Tibial artery (tissue), 4 donors: ENCODE data around the gene CES3.
"Not testable (repeated sequence)": the region's sequence is repeated elsewhere in the genome, so short reads cannot be mapped to it uniquely, and the experiment has no call there.

Source experiments
- DNase-seq, 2 donors: peaks; one replicate each; pipeline ENCODE4 v3.0.0-alpha.2; 2019
- H3K27ac ChIP-seq, 2 donors: fragments of 200-600 bp; sonication (generic) in 1 of 2; 1 replicate in 1 of 2; 2 replicates in 1 of 2; pipeline ENCODE4 v1.5.1; 2018 to 2019; ENCODE audit warnings: mild to moderate bottlenecking in 1 of 2
- H3K27me3 ChIP-seq, 2 donors: fragments of 200-600 bp; sonication (generic) in 1 of 2; one replicate each; pipeline versions ENCODE4 v1.5.1 to v1.6.0; 2016 to 2019
- H3K36me3 ChIP-seq, 3 donors: fragments of 200-600 bp; sonication (generic) in 2 of 3; one replicate each; pipeline ENCODE4 v1.5.1; 2016 to 2019; ENCODE audit warnings: mild to moderate bottlenecking in 2 of 3
- H3K4me1 ChIP-seq, 4 donors: fragments of 200-600 bp; sonication (generic) in 2 of 4; 1 replicate in 3 of 4; 2 replicates in 1 of 4; pipeline ENCODE4 v1.5.1; 2016 to 2019
- H3K4me3 ChIP-seq, 2 donors: fragments of 200-600 bp; sonication (generic) in 1 of 2; 1 replicate in 1 of 2; 2 replicates in 1 of 2; pipeline ENCODE4 v1.5.1; 2018 to 2019; ENCODE audit warnings: mild to moderate bottlenecking in 2 of 2
- H3K9me3 ChIP-seq, 3 donors: fragments of 200-600 bp; sonication (generic) in 1 of 3; one replicate each; pipeline ENCODE4 v1.5.1; 2016 to 2019
- intact Hi-C: fragments of 100-400 bp; cut with DNase I; formaldehyde crosslinking; loops from one replicate; pipeline ENCODE4 v1.15.0; 2023; ENCODE audit warnings: low total_unique reads
- TF ChIP-seq, protein P1 (sequence below), 2 experiments: fragments of 200-600 bp in 1 of 2; fragments of 450-650 bp in 1 of 2; IDR thresholded peaks; one replicate each; pipeline ENCODE4 v1.5.1; 2017 to 2019; ENCODE audit warnings: antibody characterized with exemption in 2 of 2, mild to moderate bottlenecking in 1 of 2, moderate library complexity in 1 of 2

CES3 gene

DNA sequence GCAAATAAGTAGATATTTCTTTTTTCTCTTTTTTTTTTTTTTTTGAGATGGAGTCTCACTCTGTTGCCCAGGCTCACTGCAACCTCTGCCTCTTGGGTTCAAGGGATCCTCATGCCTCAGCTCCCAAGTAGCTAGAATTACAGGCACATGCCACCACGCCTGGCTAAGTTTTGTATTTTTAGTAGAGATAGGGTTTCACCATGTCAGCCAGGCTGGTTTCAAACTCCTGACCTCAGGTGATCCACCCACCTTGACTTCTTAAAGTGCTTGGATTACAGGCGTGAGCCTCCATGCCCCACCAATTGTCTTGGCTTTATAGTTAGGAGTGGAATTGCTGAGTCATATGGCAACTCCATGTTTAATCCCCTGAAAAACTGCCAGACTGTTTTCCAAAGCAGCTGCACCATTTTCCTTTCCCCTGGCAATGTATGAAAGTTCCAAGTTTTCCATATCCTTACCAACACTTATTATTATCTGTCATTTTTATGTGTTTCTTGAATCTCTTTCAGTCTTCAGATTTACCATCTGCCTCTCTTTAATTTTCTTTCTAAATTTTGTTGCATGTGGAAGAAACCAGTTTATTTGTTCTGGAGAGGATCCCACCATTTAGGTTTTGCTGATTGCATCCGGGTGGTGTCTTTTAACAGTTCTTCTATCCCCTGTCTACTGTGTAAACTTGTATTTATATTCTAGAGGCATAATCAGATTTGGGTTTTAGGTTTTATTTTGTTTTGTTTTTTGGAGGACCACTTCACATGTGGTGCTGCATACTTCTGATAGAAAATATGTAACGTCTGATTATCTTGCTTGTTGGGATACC is 9.9 kb upstream of the CES3 start:
- TF ChIP-seq, protein P1, sequence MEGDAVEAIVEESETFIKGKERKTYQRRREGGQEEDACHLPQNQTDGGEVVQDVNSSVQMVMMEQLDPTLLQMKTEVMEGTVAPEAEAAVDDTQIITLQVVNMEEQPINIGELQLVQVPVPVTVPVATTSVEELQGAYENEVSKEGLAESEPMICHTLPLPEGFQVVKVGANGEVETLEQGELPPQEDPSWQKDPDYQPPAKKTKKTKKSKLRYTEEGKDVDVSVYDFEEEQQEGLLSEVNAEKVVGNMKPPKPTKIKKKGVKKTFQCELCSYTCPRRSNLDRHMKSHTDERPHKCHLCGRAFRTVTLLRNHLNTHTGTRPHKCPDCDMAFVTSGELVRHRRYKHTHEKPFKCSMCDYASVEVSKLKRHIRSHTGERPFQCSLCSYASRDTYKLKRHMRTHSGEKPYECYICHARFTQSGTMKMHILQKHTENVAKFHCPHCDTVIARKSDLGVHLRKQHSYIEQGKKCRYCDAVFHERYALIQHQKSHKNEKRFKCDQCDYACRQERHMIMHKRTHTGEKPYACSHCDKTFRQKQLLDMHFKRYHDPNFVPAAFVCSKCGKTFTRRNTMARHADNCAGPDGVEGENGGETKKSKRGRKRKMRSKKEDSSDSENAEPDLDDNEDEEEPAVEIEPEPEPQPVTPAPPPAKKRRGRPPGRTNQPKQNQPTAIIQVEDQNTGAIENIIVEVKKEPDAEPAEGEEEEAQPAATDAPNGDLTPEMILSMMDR (IDR thresholded peaks at IDR 0.05), result no peak
- no peaks in the 10 kb centered on the region for H3K27me3 ChIP-seq
- peaks cover 0 to 17% (median 13%) of the 10 kb centered on the region in 4 donors for H3K4me1 ChIP-seq
- intact Hi-C loops, result no loop called here
- H3K36me3 ChIP-seq, result no peaks in the 10 kb centered on the region
- no peak for DNase-seq
- H3K27ac ChIP-seq, result no peak overlapping the region
- H3K9me3 ChIP-seq, result no peaks in the 10 kb centered on the region
- no peak overlapping the region for H3K4me3 ChIP-seq

DNA sequence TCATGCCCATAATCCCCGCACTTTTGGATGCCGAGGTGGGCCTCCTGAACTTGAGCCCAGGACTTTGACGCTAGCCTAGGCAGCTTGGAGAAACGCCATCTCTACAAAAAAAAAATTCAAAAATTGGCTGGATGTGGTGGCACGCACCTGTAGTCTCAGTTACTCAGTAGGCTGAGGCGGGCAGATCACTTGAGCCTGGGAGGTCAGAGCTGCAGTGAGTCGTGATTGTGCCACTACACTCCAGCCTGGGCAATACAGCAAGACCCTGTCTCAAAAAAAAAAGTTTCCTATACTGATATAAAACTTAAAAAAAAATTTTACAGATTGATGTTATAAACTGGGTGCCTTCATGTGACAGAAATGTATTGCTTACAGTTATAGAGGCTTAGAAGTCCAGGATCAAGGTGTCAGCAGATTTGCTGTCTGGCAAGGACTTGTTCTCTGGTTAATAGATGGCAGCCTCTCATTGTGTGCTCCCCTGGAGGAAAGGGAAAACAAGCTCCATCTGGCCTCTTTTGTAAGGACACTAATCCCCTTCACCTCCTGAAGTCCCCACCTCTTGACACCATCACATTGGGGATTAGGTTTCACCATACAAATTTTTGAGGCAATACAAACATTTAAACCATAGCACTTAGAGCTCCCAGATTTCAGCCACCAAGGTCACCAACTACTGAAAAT is 8.5 kb upstream of the CES3 start:
- H3K27me3 ChIP-seq, result peaks cover 0 to 5% of the 10 kb centered on the region in 2 donors
- H3K36me3 ChIP-seq, result no peaks in the 10 kb centered on the region
- H3K9me3 ChIP-seq, result no peaks in the 10 kb centered on the region
- peaks cover 0 to 15% (median 11%) of the 10 kb centered on the region in 4 donors for H3K4me1 ChIP-seq
- TF ChIP-seq, protein P1 (IDR thresholded peaks at IDR 0.05), result no peak
- intact Hi-C loops, result no loop called here
- H3K4me3 ChIP-seq, result no peak overlapping the region
- DNase-seq, result no peak
- no peak overlapping the region for H3K27ac ChIP-seq

DNA sequence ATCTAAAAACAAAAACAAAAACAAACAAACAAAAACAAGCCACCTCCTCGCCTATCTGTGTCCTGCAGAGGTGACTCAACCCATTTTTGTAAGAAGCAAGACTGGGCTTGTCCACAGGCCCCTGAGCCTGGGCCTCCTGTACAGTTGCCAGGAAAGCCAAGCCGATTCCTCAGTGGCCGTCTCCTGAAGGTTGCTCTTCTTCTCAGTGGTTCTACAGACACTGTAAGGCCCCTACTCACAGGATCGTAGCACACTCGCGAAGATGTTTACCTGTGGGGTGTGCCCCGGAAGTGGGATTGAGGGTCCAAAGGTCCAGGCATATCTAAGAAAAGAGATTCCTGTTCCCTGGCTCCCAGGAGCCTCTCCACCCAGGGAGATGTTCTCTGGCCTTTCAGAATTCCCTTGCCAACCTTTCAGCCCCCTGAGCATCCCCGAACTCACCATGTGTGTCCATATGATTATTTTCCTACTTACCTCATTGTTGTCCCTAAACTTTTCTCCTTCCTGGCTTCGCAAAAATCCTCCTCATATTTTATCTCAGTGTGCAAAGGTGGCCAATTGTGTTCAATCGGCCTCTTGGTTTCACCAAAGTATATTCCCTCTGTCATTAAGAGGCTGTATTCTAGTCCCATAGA is 7.5 kb upstream of the CES3 start:
- Histone ChIP-seq H3K4me3 (no peak overlapping the region), H3K27me3 (peaks cover 0 to 5% of the 10 kb centered on the region in 2 donors), H3K4me1 (peaks cover 0 to 8% (median 6%) of the 10 kb centered on the region in 4 donors), H3K36me3 (no peaks in the 10 kb centered on the region), H3K9me3 (no peaks in the 10 kb centered on the region), H3K27ac (no peak overlapping the region)
- intact Hi-C loops, result no loop called here
- TF ChIP-seq, protein P1 (IDR thresholded peaks at IDR 0.05), result no peak
- no peak for DNase-seq

DNA sequence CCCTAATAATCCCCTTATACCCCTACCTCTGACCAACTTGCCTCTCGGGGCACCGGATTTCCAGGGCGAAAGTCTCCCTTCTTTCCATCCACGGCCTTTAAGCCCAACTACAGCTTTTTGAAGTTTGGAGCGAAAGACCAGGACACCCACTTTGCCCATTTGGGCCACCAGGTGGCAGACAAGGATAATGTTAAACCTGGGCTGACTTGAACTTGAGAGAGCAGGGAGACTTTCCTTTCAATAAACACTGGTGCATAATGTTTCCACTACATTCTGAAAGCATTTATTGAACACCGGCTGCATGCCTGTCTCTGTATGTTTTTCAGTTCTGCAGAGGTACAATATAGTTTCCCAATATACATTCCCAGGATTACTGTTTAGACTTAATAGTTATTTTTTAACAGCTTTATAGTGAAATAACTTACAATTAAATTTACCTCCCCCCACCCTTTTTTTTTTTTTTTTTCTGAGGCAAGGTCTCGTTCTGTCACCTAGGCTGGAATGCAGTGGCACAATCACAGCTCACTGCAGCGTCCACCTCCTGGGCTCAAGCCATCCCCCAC is 6.9 kb upstream of the CES3 start:
- Histone ChIP-seq H3K27me3 (peaks cover 0 to 5% of the 10 kb centered on the region in 2 donors), H3K4me1 (peaks cover 0 to 2% (median under 1%) of the 10 kb centered on the region in 4 donors), H3K27ac (no peak overlapping the region), H3K4me3 (no peak overlapping the region), H3K9me3 (no peaks in the 10 kb centered on the region), H3K36me3 (no peaks in the 10 kb centered on the region)
- peak; percentile 82 to 84 for DNase-seq
- TF ChIP-seq, protein P1 (IDR thresholded peaks at IDR 0.05), result peak; percentile 73 to 78
- intact Hi-C loops, result no loop called here

DNA sequence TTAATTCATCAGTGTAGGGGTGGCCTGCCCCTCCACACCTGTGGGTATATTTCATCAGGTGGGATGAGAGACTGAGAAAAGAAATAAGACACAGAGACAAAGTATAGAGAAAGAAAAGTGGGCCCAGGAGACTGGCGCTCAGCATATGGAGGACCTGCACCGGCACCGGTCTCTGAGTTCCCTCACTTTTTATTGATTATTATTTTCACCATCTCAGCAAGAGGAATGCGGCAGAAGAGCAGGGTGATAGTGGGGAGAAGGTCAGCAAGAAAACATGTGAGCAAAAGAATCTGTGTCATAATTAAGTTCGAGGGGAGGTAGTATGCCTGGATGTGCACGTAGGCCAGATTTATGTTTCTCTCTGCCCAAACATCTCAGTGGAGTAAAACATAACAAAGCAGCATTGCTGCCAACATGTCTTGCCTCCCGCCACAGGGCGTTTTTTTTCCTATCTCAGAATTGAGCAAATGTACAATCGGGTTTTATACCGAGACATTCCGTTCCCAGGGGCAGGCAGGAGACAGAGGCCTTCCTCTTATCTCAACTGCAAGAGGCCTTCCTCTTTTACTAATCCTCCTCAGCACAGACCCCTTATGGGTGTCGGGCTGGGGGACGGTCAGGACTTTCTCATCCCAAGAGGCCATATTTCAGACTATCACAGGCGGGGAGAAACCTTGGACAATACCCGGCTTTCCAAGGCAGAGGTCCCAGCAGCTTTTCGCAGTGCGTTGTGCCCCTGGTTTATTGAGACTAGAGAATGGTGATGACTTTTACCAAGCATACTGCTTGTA is 5.5 kb upstream of the CES3 start:
- intact Hi-C loops, H3K27me3 ChIP-seq, H3K27ac ChIP-seq, H3K4me3 ChIP-seq, H3K9me3 ChIP-seq, H3K4me1 ChIP-seq, H3K36me3 ChIP-seq, DNase-seq: not testable (repeated sequence)

DNA sequence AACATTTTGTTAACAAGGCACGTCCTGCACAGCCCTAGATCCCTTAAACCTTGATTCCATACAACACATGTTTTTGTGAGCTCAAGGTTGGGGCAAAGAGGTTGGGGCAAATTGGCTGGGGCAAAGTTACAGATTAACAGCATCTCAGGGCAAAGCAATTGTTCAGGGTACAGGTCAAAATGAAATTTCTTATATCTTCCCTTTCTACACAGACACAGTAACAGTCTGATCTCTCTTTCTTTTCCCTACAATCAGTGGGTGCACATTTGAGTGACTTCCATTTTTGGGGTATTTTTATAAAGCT is 5.0 kb upstream of the CES3 start:
- intact Hi-C loops, H3K4me3 ChIP-seq, H3K36me3 ChIP-seq, H3K9me3 ChIP-seq, H3K27me3 ChIP-seq, H3K27ac ChIP-seq, DNase-seq, H3K4me1 ChIP-seq: not testable (repeated sequence)
